GM19099 (cell line): ENCODE measurements around the gene SLC47A2.

Source experiments
- POLR2A ChIP-seq: IDR thresholded peaks from 3 replicates; pipeline ENCODE4 v1.6.1; 2011; ENCODE audit warnings: low read depth; ENCODE audit not compliant: insufficient read length; ENCODE audit errors: extremely low read depth

Gene SLC47A2

DNA sequence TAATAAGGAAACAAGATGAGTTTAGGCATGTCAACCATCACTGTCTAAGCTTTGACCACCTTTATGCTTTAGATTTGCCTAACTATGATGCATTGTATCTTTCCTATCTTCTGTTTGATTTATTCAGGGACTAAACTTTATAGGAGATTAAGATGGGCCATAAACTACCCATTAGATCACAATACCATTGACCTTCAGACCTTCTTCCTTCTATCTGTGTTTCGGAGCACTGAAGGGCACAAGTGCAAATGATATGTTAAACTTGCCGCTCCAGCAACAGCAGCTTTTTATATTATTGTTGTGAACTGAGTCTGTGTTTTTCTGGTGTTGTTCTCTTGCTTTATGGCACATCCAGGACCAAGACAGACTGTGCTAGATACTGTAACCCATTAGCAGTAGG lies 84.5 kb downstream of the SLC47A2 start:
- TF ChIP-seq POLR2A: no peak

DNA sequence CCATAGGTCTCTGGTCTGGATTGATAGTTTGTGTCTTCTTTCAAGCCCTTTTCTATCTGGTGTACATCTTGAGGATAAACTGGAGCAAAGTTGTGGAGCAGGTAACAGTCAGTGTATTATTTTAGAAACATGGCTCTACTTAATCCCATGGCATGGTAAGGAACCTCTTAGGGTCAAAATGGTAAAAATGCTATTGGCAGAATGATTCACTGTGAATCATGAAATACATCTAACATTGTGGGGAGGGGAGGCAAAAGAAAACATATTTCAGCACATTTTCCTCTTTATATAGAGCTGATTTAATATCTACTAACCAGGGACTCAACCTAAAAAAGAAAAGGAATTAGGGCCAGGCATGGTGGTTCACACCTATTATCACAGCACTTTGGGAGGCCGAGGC lies 85.7 kb downstream of the SLC47A2 start:
- no peak for TF ChIP-seq POLR2A

DNA sequence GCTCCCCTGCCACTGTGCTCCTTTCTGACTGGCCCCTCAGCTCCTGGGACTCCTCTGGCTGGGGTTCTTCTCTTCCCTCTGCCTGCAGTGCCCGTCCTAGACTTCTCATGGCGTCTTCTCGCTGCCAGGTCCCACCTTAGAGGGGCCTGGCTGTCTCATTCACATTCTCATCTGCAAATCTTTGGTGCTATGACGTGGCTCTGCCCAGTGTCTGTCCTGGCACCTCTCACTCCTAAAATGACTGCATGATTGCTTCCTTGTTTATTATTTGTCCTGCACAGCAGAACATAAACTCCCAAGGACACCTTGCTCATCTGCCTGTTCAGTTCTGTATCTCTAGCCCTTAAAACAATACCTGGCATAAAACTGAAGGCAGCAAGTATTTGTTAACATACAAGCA lies 86.3 kb downstream of the SLC47A2 start:
- no peak for TF ChIP-seq POLR2A

DNA sequence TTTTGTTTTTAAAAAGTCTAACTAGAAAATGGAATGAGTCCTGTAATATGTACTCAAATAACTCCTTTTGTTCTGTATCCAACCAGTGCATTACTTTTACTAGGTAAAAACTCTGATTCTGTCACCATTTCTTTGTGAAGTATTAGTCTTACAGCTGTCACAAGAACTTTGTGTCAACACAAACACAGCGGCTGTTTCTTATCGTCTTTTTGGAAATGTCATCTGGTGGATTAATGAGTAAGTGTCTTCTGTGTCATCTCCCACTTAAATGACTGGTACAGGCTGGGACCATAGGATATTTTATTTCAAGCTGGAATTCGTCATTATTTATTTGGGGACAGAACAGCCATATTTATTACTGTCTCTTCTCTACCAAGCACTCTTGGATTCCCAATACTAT lies 86.9 kb downstream of the SLC47A2 start:
- no peak for TF ChIP-seq POLR2A
